HG02981 (cell line): ENCODE data around the gene SCART1.
"Not testable (repeated sequence)": the region's sequence is repeated elsewhere in the genome, so short reads cannot be mapped to it uniquely, and the experiment has no call there.

Experiments
- ATAC-seq: cut with Tn5 transposase; IDR thresholded peaks from one replicate; pipeline ENCODE4 v1.9.1; 2021; ENCODE audit warnings: mild to moderate bottlenecking, moderate library complexity; ENCODE audit not compliant: unreplicated experiment

SCART1 gene

DNA sequence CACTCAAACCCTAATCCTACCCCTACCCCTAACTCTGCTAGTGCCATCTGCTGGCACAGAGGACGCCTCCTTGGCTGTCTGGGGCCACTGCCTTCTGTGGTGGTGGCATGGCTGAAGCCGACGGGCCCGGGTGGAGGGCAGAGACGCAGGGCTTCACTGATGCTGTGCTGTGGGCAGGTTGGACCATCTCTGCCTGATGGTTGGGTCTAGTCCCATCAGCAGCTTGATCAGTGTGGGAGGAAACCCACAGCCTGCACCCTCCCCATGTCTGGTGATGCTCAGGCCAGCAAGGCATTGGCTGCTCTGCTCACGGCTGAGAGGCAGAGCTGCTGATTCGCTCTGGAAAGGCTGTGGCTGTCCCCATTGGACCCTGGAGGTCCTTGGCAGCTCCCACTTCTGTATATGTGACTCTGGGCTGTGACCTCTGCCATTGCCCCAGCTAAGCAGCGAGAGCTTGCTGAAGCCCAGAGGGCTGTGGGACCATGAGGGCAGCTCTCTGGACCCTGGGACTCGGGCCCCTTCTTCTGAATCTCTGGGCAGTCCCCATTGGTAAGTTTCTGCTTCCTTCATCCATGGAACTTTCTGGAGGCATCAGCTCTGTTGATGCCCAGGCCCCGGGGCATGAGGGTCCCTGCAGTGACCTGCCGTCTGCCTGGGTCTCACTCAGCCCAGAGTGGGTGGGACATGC, at the start of gene SCART1:
TSS of gene SCART1 (plus strand) at position 430 of the 688 bp plus-strand sequence. CDS start at position 483, 53 bp downstream.
- ATAC-seq, result no peak

DNA sequence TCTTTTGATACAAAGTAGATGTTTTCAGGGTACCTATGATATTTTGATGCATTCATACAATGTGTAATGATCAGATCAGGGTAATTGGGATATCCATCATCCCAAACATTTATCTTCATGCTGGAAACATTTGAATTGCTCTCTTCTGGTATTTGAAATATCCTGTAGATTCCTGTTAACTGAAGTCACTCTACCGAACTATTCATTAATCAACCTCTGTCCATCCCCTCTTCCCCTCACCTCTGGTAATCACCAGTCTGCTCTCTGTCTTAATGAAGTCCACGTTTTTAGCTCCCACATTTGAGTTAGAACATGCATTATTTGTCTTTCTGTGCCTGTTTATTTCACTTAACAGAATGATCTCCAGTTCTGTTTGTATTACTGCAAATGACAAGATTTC, 48.5 kb upstream of the SCART1 start:
- no peak for ATAC-seq

DNA sequence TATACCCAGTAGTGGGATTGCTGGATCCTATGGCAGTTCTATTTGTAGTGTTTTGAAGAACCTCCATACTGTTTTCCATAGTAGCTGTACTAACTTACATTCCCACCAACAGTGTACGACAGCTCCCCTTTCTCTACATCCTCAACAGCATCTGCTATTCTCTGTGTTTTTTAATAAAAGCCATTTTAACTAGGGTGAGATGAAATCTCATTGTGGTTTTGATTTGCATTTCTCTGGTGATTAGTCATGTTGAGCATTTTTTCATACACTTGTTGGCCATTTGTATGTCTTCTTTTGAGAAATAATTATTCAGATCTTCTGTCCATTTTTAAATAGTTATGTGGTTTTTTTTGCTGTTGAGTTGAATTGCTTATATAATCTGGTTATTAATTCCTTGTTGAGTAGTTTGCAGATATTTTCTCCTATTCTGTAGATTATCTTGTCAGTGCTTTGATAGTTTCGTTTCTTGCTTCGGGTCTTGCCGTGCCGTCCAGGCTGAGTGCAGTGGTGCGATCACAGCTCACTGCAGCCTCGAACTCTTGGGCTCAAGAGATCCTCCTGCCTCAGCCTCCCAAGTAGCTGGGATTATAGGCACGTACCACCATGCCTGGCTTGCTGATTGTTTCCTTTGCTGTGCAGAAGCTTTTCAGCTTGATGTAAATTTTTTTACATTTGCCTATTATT, 47.8 kb upstream of the SCART1 start:
- ATAC-seq, result no peak

DNA sequence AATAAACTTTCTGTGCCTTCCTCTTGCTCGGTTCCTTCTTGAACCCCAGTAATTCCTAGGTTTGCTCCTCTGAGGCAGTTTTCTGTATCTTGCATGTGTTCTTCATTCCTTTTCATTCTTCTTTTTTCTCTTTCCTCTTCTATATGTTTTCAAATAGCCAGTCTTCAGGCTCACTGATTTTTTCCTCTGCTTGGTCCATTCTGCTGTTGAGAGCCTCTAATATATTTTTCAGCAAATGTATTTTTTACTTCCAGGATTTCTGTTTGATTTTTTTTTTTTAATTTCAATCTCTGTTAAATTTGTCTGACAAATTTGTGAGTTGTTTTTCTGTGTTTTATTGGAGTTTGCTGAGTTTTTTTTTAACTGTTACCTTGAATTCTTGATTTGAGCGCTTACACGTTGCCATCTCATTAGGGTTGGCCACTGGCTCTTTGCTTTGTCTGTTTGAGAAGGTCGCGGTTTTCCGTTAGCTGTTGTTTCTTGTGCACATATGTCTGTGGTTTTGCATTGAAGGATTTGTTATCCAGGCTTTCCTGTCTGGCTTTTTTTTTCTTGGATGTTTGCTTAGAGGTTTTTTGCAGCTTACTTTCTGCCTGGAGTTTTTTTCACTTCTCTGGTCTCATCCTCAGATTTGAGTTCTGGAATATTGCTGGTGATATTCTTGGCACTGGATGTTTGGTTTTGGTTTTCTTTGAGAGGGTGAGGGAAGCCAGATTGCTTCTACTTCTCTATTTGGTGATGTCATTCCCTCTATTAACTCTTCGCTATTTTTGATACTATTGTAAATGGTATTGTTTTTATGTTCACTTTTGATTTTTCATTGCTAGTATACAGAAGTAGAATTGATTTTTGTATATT, 42.0 kb upstream of the SCART1 start:
- ATAC-seq, result no peak

DNA sequence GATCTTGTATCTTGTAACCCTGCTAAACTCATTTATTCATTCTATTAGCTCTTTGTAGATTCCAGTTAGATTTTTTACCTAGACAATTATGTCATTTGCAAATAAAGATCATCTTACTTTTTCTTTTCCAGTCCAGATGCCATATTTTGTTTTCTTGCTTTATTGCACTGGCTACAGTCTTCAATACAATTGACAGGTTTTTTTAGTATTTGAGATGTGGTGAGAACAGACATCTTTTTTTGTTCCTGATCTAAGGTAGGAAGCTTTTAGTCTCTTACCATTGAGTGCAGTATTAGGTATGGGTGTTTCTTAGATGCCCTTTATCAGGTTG, 41.4 kb upstream of the SCART1 start:
- ATAC-seq, result no peak

DNA sequence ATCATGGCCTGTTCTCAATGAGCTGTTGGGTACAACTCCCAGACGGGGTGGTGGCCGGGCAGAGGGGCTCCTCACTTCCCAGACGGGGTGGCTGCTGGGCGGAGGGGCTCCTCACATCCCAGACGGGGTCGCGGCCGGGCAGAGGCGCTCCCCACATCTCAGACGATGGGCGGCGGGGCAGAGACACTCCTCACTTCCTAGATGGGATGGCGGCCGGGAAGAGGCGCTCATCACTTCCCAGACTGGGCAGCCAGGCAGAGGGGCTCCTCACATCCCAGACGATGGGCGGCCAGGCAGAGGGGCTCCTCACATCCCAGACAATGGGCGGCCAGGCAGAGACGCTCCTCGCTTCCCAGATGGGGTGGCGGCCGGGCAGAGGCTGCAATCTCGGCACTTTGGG, 39.3 kb upstream of the SCART1 start:
- ATAC-seq, result not testable (repeated sequence)

DNA sequence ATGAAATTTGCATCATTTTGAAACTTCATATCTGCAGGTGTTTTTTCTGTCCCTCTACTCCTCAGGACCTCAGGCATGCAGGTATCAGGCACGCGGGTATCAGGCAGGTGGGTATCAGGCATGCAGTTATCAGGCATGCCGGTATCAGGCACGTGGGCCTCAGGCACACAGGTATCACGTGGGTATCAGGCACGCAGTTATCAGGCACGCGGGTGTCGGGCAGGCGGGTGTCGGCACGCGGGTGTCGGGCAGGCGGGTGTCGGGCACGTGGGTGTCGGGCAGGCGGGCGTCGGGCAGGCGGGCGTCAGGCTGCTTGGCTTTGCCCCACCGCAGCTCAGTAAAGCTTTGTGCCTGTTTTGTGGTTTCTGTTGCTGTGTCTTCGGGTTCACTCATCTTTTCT, 38.0 kb upstream of the SCART1 start:
- no peak for ATAC-seq

DNA sequence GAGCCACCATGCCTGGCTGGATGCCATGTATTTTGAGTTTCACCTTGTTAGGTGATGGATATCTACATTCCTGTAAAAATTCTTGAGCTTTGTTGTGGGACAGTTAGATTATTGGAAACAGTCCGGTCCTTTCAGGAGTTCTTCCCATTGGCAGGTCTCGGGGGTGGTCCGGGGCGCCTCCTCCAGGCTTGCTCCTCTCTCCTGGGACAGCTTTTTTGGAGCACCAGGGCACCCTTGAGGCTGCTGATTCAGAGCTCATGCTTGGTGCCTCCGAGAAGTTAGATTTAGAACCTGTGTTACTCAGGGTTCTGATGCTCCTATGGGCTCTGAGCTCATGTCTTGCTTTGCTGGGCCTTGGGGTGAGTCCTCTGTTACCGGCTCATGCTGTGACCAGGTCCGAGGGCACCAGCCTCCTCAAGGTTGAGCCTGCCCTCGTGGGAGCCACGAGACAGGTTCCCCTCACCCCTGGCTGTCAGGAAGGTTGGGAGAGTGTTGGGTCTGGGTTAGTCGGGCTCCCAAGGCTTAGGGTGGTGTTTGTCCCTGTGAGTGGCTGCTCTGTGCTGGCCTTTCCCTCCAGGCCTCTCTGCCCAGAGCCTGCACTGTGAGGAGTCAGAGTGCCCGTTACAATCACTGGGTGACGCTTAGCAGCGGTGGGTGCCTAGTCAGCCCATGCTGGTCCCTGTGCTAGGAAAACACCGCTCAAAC, 35.3 kb upstream of the SCART1 start:
- ATAC-seq, result no peak

DNA sequence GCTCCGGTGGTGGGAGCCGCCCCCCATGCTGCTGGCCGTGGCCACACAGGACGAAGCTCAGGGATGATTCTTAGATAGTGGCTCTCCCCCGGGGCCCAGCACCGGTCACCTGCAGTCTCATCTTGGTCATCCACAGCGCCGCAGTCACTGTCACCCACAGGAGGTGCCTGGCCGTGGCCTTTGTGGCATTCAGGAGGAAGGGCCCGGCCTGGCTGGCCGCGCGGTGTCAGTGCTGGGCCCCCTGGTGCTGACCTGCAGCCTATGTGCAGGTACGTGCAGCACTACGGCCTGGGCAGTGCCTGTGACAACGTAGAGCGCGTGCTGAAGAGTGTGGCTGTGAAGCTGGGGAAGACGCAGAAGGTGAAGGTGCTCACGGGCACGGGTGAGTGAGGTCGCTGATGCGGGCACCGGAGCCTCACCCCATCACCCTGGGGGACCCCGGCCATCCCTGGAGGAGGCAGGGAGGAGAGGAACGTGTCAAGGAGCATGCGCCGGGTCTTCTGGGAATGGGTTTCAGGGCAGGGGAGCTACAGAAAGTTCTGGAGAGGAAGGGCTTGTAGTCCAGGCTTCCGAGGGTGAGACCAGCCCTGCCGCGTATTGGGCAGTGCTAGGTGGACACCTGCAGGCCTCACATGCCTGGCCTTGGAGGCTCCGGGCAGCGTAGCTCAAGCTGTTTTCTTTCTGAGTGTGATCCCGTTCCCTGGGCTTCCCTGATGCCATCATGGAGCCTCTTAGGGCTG, 34.4 kb upstream of the SCART1 start:
- no peak for ATAC-seq

DNA sequence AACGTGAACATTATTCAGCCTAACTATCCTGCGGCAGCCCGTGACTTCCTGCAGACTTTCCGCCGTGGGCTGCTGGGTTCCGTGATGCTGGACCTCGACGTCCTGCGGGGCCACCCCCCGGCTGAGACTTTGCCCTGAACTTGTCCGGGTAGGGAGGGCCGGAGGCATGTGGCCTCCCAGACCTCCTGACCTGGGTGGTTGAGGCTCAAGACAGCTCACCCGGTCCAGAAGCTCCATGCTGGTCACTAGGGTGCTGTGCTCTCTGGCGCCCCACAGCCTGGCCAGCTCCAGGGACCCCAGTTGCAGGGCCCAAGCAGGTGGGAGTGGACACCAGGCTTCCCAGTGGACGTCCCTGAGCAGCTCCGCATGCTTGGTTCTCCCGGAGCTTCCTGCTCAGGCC, 33.7 kb upstream of the SCART1 start:
- no peak for ATAC-seq

DNA sequence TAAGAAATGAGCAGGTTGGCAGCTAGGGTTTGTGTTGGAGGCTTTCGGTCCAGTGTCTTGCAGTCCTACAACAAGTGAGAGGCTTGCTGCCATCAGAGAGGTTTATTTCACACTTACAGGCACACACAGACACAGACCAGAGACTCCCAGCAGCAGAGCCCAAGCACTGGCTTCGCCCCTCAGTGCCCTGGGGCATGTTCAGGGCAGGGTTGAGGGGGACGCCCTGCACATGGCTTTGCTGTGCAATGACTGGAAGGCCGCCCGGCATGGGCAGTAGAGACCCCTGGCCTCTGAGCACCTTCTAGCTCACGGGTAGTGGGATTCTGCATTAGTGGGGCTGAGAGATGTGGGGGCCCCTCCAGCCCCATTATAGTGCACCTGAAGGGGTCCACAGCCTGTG, 33.2 kb upstream of the SCART1 start:
- no peak for ATAC-seq

DNA sequence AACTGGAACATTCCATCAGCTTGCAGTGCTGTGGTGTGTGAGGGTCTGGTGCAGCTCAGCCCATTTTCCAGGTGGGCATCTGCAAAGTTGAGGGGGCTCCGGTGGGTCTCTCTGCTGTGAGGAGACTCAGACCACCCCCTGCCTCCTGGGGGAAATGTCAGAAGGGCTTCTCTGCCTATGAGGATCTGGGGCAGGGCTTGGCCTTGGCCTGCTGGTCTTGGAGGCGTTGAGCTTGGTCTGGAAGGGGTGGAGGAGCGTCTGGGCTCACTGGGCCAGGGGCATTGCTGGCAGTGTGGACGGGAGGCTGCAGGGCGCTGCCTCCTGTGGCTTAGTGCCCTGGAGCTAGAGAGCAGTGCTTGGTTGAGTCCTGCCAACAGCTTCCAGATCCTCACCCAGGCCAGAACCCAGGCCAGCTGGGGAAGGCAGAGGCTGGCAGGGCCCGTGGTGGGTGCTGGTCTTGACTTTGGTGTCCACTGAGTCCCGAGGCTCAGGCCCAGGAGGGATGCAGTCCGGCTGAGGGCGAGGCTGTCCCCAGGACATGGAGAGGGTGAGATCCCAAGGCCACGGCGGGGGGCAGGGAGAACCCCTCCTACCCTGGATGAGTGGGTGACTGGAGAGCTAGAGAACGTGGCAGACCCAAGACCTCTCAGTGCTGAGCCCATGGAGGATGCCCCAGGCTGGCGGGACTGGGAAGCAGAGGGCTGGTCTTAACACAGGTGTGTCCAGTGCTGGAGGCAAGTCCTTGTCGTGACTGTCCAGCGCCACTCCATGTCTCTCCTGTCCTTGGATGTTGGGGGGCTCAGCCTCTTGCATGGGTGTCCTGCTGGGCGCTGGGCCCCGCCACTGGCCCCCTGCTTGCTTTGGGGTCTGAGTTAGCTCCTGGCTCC, 32.2 kb upstream of the SCART1 start:
- ATAC-seq, result no peak

DNA sequence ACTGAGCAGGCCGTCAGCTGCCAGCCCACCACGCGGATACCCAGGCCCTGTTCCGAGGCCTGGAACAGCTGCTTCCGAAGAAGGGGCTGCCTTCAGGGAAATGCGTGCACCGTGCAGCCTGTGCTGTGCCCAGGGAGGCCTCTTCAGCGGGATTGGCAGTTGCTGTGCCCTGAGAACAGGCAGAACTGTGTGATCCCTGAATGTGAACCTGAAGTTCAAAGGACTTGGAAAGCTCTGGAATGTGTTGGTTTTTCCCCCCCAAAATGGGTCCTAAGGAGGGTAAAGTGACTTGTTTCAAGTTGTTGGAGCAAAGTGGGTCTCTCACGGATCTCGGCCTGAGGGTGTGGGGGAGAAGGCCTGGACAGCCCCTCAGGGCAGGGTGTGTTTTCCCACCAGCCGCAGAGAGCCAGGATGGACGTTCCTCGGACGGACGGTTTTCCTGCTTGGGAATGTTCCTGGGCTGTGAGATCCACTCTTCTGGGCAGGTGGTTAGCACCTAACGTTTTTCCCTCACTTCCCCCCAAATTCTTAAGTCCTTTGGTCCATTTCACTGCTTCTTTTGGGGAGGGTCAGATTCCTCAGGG, 31.4 kb upstream of the SCART1 start:
- ATAC-seq, result no peak

DNA sequence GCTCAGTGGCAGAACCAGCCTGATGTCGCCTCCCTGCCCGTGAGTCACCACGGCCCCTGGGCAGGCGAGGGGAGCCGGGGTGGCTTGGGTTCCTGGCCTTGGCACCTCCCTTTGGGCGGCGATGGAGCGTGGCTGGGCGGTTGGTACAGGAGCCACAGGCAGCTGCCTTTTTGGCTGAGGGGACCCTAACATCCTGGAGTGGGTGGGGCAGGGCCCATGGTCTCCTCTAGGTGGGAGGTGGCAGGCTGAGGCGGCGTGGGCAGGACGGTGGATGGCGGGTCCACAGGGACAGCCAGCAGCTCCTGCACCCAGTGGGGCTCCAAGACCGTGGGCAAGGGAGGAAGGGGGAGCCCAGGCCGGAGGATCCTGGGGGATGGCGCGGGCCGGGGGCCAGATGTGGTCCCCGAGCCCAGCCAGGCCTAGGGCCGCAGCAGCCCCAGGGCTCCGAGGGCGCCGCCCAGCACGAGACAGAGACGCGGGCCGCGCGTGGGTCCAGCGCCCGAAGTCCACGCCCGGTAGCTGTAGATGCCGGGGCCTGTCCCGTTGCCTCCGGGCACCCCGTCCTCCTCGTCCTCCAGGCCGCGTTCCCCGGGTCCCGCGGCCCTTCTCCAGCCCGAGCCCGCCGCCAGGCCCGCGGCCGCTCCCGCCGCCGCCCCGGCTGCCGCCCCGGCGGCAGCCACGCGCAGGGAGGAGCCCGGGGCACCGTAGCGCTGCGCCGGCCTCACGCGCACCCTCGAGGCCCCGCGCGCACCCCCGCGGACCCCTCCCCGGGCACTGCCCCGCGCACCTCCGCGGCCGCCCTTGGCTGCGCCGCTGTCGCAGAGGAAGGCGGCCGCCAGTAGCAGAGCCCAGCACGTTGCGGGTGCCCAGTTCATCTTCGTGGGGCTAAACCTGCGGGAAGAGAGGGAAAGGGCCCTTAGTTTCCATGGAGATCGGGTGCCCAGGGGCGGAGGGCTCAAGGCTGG, 30.7 kb upstream of the SCART1 start:
- ATAC-seq, result no peak

DNA sequence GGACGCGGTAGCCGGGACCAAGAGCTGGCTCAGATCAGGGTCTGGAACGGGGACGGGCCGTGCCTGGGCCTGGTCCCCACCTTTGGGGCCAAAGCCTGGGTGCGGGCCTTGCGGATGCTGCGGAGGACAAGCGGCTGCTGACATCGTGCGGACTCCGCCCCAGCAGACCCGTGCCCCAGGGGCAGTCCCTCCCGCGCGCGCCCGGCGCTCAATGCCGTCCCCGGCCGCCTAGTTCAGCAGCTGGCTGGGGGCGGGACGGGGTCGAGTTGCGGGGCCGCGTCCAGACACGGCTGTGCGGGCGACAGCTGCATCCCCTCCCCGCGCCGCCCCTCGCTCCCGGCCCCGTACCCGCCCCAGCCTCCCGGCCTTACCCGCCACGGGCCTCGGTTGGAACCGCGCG, 29.6 kb upstream of the SCART1 start:
- ATAC-seq, result not testable (repeated sequence)

DNA sequence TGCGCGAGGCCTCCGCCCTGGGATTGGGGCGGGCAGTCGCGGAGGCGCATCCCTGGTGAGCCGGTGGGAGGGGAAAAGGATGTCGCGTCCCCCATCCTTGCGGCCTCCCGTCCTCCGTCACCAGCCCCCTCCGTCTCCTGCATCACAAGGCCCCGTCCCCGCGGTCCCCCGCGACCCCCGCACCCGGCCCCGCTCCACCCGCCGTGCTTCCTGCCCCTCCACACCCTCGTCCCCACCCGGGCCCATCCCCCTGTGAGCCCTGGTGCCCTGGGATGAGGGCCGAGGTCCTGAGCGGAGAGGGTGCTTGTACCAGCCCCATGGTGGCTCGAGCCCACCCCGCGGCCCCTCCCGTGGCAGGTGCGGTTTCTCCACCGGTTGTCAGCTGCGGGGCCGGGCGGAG, 29.1 kb upstream of the SCART1 start, which contains the start of gene SPRN:
TSS of gene SPRN (minus strand) at position 25 of the 400 bp plus-strand sequence. CDS start 944 bp downstream, outside the sequence.
- not testable (repeated sequence) for ATAC-seq

DNA sequence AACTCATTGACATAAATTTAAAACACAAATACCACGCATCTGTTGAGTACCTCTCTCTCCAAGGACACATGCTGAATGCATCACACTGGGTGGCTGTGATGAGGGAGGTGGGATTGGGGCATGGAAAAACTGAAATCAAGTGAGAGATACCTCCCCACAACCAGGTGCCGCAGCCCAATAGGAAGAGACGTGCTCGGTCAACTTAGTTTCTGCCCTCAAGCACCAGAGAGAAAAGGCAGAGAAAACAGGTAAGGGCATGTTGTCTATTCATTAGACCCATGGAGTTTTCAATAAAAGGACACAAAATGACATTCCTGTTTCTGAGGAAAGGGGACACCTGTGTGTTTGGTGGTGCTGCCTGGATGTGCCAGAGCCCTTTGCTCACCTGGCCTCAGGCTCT, 24.2 kb upstream of the SCART1 start:
- ATAC-seq, result not testable (repeated sequence)
